NB4 (cell line): ENCODE data around the gene NLRP3.

Experiments
- CTCF ChIP-seq: IDR thresholded peaks from one replicate; pipeline ENCODE4 v1.5.1; 2012; ENCODE audit warnings: low read depth, low read length
- MAX ChIP-seq: IDR thresholded peaks from 2 replicates; pipeline ENCODE4 v1.6.1; 2011; ENCODE audit warnings: low read depth, low read length
- MYC ChIP-seq: IDR thresholded peaks from 2 replicates; pipeline ENCODE4 v1.6.1; 2011; ENCODE audit warnings: low read depth, low read length
- POLR2A ChIP-seq: IDR thresholded peaks from 2 replicates; pipeline ENCODE4 v1.6.1; 2011; ENCODE audit warnings: mild to moderate bottlenecking; ENCODE audit not compliant: insufficient read length; ENCODE audit errors: extremely low read depth

GRCh38 chr1:247392088-247392487, 23.9 kb upstream of the NLRP3 start:
- no peak for TF ChIP-seq POLR2A
- TF ChIP-seq CTCF, result no peak
- TF ChIP-seq MYC, result no peak
- no peak for TF ChIP-seq MAX
